Measurements from ENCODE around the gene KCNQ5. TPM values are rescaled to one million over a fixed set of nuclear protein-coding genes. Genes with fewer than 3 reads are reported as not detected.

Gene KCNQ5
- total RNA-seq, 4 donors from 2014 or later = 0.30 to 0.57 (median 0.42) TPM; not detected in 1

- no peak overlapping the region for H3K4me3 ChIP-seq
- no peaks in the 10 kb centered on the region for H3K27me3 ChIP-seq
- no peak for DNase-seq (ENCODE audit: low spot score in 2 of 2)
- H3K36me3 ChIP-seq = no peaks in the 10 kb centered on the region
- TF ChIP-seq POLR2A (IDR thresholded peaks at IDR 0.05) (no peak), POLR2AphosphoS5 (IDR thresholded peaks at IDR 0.05) (no peak)
- H3K27ac ChIP-seq = no peak overlapping the region
- no peaks in the 10 kb centered on the region for H3K9me3 ChIP-seq
- 61% methylated on average over 1 of the region's 1 CpG for WGBS
- no peaks in the 10 kb centered on the region for H3K4me1 ChIP-seq
These were observed 200.2 kb downstream of the KCNQ5 start for GRCh38 chr6:72822023-72822422.

GRCh38 chr6:72822691-72823090, 200.8 kb downstream of the KCNQ5 start:
- Histone ChIP-seq H3K4me3 (no peak overlapping the region), H3K9me3 (no peaks in the 10 kb centered on the region), H3K36me3 (no peaks in the 10 kb centered on the region), H3K27ac (no peak overlapping the region), H3K4me1 (no peaks in the 10 kb centered on the region), H3K27me3 (no peaks in the 10 kb centered on the region)
- WGBS = 95% methylated on average over 1 of the region's 1 CpG
- TF ChIP-seq POLR2AphosphoS5 (IDR thresholded peaks at IDR 0.05) (no peak), CTCF (IDR thresholded peaks at IDR 0.05) (no peak), POLR2A (IDR thresholded peaks at IDR 0.05) (no peak), EP300 (IDR thresholded peaks at IDR 0.05) (no peak)
- no peak for DNase-seq (ENCODE audit: low spot score in 2 of 2)

DNA sequence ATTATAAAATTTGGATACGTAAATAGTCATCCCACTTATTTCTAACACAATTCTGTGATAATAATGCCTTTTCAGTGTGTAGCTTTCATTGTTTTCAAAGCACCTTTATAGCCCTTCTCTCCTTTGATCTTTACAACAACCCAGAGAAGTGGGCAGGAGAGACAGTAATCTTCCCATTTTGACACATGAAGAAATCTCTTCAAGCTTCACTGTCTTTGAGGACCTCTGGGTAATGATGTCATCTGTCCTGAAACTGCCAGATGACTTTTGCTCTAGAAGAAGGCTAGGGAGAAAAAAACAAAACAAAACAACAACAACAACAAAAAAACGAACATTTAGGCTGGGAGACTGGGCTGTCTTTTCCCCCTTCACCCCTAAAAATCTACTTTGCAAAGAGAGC, 203.0 kb downstream of the KCNQ5 start:
- H3K9me3 ChIP-seq = no peaks in the 10 kb centered on the region
- no peaks in the 10 kb centered on the region for H3K36me3 ChIP-seq
- H3K4me1 ChIP-seq = no peaks in the 10 kb centered on the region
- no peak for DNase-seq (ENCODE audit: low spot score in 2 of 2)
- no peak overlapping the region for H3K27ac ChIP-seq
- TF ChIP-seq CTCF (IDR thresholded peaks at IDR 0.05) = no peak
- TF ChIP-seq POLR2AphosphoS5 (IDR thresholded peaks at IDR 0.05) = no peak
- TF ChIP-seq POLR2A (IDR thresholded peaks at IDR 0.05) = no peak
- TF ChIP-seq EP300 (IDR thresholded peaks at IDR 0.05) = no peak
- H3K4me3 ChIP-seq = no peak overlapping the region
- WGBS = 60% methylated on average over 2 of the region's 2 CpGs
- H3K27me3 ChIP-seq = no peaks in the 10 kb centered on the region

DNA sequence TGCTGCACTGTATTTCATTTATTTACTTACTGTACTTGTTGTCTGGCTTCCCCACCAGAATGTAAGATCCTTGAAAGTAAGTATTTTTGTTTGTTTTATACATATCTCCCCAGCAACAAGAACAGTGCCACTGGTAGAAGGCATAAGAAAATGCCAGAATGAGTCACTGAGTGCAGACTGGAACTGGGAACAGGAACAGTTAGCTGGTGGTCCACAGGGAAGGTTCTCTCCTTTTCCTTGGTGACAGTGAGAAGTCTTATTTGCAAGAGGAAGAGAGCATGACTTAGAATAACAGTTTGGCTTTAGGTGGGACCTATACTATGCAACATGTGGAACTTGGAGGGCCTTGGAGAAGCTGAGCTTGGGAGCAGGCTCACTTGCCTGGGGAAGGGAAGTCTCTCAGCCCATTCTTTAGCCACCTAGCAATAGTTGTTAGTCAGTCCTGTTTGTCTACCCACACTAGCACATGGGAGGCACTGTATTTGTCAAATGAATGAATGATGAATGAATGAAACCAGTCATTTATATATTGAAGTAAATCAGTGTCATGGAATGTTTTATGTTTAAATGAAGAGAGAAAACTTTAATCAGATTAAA, 203.5 kb downstream of the KCNQ5 start:
- Histone ChIP-seq H3K36me3 (no peaks in the 10 kb centered on the region), H3K4me1 (no peaks in the 10 kb centered on the region), H3K4me3 (no peak overlapping the region), H3K27ac (no peak overlapping the region), H3K9me3 (no peaks in the 10 kb centered on the region), H3K27me3 (no peaks in the 10 kb centered on the region)
- no peak for TF ChIP-seq POLR2AphosphoS5 (IDR thresholded peaks at IDR 0.05)
- no peak for TF ChIP-seq CTCF (IDR thresholded peaks at IDR 0.05)
- no peak for TF ChIP-seq EP300 (IDR thresholded peaks at IDR 0.05)
- TF ChIP-seq POLR2A (IDR thresholded peaks at IDR 0.05) = no peak
- DNase-seq (ENCODE audit: low spot score in 2 of 2) = no peak

GRCh38 chr6:72826037-72826436, 204.2 kb downstream of the KCNQ5 start:
- 70% methylated on average over 1 of the region's 1 CpG for WGBS
- H3K9me3 ChIP-seq = no peaks in the 10 kb centered on the region
- H3K27ac ChIP-seq = no peak overlapping the region
- no peaks in the 10 kb centered on the region for H3K36me3 ChIP-seq
- DNase-seq (ENCODE audit: low spot score in 2 of 2) = no peak
- no peak overlapping the region for H3K4me3 ChIP-seq
- TF ChIP-seq EP300 (IDR thresholded peaks at IDR 0.05) = no peak
- H3K4me1 ChIP-seq = no peaks in the 10 kb centered on the region
- H3K27me3 ChIP-seq = no peaks in the 10 kb centered on the region

- H3K36me3 ChIP-seq = no peaks in the 10 kb centered on the region
- no peaks in the 10 kb centered on the region for H3K4me1 ChIP-seq
- no peak overlapping the region for H3K27ac ChIP-seq
- no peaks in the 10 kb centered on the region for H3K9me3 ChIP-seq
- WGBS = 83% methylated on average over 1 of the region's 1 CpG
- no peaks in the 10 kb centered on the region for H3K27me3 ChIP-seq
- no peak for DNase-seq (ENCODE audit: low spot score in 2 of 2)
- no peak overlapping the region for H3K4me3 ChIP-seq
- no peak for TF ChIP-seq POLR2A (IDR thresholded peaks at IDR 0.05)
These were observed 205.0 kb downstream of the KCNQ5 start for GRCh38 chr6:72826744-72827438.

Data from suprapubic skin (tissue), 4 donors.